Mononuclear cell (primary cell): ENCODE results near the gene RHBDF1. TPM values are rescaled to one million over a fixed set of nuclear protein-coding genes. Genes with fewer than 3 reads are reported as not detected.
"Not testable (repeated sequence)": the region's sequence is repeated elsewhere in the genome, so short reads cannot be mapped to it uniquely, and the experiment has no call there.

Experiments
- H3K27me3 ChIP-seq: 2 replicates; pipeline ENCODE4 v1.6.0; 2011; ENCODE audit warnings: low read length, control low read depth; ENCODE audit not compliant: insufficient read depth
- H3K4me1 ChIP-seq: 2 replicates; pipeline ENCODE4 v1.5.1; 2011; ENCODE audit warnings: mild to moderate bottlenecking, low read length, control low read depth; ENCODE audit not compliant: insufficient read depth
- H3K4me3 ChIP-seq: 2 replicates; pipeline ENCODE4 v1.5.1; 2011; ENCODE audit warnings: mild to moderate bottlenecking, low read length, moderate library complexity
- H3K9me3 ChIP-seq: 2 replicates; pipeline ENCODE4 v1.5.1; 2011; ENCODE audit warnings: low read depth, mild to moderate bottlenecking, control low read depth, low read length
- total RNA-seq: library from RNA; depleted of rRNA; stranded (reverse); fragments of >200 nt; gene quantifications from one replicate; pipeline ENCODE4 v1.2.3, GENCODE V29; 2012

The RHBDF1 gene
- total RNA-seq, 1 donor, result 0.21 TPM

- H3K9me3 ChIP-seq, result no peaks in the 10 kb centered on the region
- H3K4me1 ChIP-seq, result no peaks in the 10 kb centered on the region
- H3K27me3 ChIP-seq, result no peaks in the 10 kb centered on the region
- no peak overlapping the region for H3K4me3 ChIP-seq
These were observed 11.2 kb downstream of the RHBDF1 start for GRCh38 chr16:60929-61878.

DNA sequence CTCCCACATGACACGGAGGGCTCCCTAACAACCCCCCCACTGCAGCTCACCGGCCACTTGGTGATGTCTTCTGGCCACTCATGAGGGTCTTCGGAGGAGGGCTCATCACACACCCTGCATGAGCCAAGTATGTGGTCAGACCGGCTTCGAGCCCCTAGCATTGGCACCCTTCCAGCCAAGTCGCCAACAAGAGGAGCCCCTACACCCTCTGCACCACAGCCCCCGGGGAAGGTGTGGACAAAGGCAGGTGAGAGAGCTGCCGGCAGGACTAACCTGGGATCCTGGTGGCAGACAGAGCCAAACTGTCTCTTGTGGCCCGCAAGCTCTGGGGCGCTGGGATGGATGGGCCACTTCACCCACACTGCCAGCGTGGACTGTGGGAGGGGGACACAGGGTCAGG is 12.3 kb downstream of the RHBDF1 start:
- no peaks in the 10 kb centered on the region for H3K4me1 ChIP-seq
- H3K9me3 ChIP-seq, result no peaks in the 10 kb centered on the region
- no peaks in the 10 kb centered on the region for H3K27me3 ChIP-seq
- H3K4me3 ChIP-seq, result no peak overlapping the region

- no peak overlapping the region for H3K4me3 ChIP-seq
- H3K4me1 ChIP-seq, result peaks cover 2% of the 10 kb centered on the region
- H3K27me3 ChIP-seq, result no peaks in the 10 kb centered on the region
- no peaks in the 10 kb centered on the region for H3K9me3 ChIP-seq
These were observed 12.9 kb downstream of the RHBDF1 start for GRCh38 chr16:59440-60059.

DNA sequence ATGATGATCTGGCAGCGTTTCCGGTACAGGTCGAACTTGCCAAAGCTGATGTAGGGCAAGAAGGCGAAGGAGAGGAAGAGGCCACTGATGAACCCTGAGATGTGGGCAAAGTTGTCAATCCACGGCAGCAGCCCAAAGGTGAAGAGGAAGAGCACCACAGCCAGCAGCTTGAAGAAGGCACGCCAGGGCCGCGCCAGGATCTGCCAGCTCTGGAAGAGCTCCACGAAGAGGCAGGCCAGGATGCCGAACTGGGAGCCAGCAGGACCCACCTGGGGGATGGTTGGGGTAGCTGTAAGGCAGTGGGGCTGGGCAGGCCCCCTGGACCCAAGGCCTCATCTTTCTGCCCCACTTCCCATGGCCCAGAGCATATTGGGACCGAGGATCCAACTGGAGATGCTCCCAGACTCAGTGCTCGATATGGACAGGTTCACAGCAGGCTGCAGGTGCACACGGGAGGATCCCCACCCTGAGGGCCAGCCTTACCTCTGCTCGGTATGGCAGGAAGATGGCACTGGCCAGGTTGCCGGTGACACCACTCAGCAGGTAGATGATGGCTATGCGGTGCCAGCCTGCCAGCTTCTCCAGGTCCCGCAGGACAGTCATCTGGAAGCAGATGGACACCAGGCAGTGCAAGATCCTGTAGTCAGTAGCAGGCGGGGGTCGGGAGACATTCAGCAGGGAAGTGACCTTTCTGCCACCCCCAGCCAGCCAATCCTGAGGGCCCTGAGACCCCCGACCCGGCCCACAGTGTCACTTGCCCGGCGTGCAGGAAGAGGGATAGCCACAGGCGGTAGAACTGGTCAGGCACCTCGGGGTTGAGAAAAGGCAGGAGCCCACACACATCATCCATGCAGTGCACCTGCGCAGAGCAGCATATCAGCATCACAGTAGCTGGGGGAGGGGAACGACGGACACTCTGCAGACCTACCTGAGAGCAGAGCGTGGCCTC is 13.7 kb downstream of the RHBDF1 start:
- Histone ChIP-seq H3K4me3 (no peak overlapping the region), H3K4me1 (peaks cover 8% of the 10 kb centered on the region), H3K27me3 (no peaks in the 10 kb centered on the region), H3K9me3 (no peaks in the 10 kb centered on the region)

DNA sequence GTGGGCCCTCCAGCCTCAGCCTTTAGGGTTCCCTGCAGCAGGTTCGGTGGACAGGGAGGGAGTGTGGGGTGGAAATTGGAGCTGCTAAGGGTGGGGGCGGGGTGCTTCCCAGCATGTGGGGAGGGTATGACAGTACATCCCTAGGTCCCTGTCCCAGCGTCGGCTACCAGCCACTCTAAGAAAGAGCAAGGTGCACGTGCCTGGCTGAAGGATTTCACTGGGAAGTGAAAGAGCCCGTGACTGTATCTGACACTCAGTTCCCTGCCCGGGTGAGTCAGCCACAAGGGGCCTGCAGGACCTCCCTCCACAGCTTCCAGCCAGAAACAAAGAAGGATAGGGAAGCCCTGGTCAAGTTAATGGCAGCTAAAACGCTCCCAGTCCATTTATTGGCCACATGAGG is 14.7 kb downstream of the RHBDF1 start:
- H3K9me3 ChIP-seq, result no peaks in the 10 kb centered on the region
- no peaks in the 10 kb centered on the region for H3K27me3 ChIP-seq
- peaks cover 12% of the 10 kb centered on the region for H3K4me1 ChIP-seq
- H3K4me3 ChIP-seq, result no peak overlapping the region

DNA sequence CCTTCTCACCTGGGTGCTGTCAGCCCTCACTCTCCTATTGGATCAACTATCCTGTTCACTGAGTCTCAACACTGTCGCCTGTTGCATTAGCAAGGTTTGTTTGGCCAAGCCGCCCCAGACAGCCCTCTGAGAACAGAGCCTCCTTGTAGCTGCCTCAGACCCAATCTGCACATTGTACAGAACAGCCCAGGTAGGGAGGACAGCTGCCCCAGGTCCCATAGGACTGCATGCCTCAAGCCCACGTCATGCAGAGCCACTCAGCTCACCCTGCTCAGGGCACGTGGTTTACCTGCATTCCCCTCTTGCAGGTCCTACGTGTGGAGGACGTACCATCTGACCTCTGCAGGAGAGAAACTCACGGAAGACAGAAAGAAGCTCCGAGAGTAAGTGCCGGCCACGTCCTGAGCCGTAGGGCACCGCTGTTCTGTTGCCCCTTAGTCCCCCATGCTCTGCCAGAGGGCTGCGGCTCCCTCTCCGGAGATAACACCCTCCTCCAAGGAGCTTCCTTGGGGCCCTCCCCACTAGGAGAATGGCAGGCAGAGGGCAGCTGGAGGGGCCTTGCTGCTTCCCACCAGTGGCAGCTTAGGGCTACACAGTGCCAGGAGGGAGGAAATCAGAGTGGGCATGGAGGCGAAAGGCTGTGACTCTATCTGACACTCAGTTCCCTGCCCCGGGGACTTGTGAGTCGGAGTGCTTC is 16.1 kb downstream of the RHBDF1 start:
- Histone ChIP-seq H3K4me3 (no peak overlapping the region), H3K4me1 (peaks cover 24% of the 10 kb centered on the region), H3K27me3 (no peaks in the 10 kb centered on the region), H3K9me3 (no peaks in the 10 kb centered on the region)

DNA sequence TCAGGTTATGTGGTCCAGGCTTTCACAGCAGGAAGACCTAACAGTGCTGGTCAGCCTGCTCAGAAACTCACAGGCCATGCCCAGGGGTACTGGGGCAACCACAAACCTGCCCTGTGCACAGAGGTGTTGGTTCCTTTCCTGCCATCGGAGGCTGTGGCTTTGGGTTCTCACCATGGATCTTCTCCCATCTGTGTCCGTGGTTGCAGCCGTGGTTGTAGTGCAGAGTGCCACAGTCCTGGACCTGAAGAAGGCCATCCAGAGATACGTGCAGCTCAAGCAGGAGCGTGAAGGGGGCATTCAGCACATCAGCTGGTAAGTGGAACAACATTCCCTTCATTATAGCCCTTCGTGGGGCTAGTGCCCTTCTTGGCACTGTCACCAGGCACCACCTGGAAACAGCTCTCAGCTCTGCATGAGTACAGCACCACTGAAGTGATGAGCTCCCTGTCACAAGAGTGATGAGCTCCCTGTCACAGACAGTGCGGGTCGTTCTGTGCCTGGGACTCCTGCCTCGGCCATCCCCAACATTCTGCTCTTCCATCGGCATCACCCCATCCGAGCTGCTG is 16.8 kb downstream of the RHBDF1 start:
- H3K4me1 ChIP-seq, result peaks cover 31% of the 10 kb centered on the region
- H3K9me3 ChIP-seq, result no peaks in the 10 kb centered on the region
- H3K27me3 ChIP-seq, result no peaks in the 10 kb centered on the region
- no peak overlapping the region for H3K4me3 ChIP-seq

- peak overlapping the region; percentile 86 for H3K4me3 ChIP-seq
- no peaks in the 10 kb centered on the region for H3K9me3 ChIP-seq
- H3K4me1 ChIP-seq, result peaks cover 31% of the 10 kb centered on the region
- H3K27me3 ChIP-seq, result no peaks in the 10 kb centered on the region
These were observed 18.2 kb downstream of the RHBDF1 start for GRCh38 chr16:54237-54581.

GRCh38 chr16:53346-54236 is 18.8 kb downstream of the RHBDF1 start, which contains the start of the genes POLR3K and SNRNP25:
Gene POLR3K, minus strand, starts transcription at chr16:53608. Its CDS starts 22 bp downstream, at chr16:53586.
Gene SNRNP25, plus strand, starts transcription at chr16:53828. Its CDS starts 189 bp downstream, at chr16:54017.
- Histone ChIP-seq H3K27me3 (no peaks in the 10 kb centered on the region), H3K9me3 (no peaks in the 10 kb centered on the region), H3K4me3 (peak within 1 kb of the TSS; percentile 86), H3K4me1 (peaks cover 31% of the 10 kb centered on the region)

DNA sequence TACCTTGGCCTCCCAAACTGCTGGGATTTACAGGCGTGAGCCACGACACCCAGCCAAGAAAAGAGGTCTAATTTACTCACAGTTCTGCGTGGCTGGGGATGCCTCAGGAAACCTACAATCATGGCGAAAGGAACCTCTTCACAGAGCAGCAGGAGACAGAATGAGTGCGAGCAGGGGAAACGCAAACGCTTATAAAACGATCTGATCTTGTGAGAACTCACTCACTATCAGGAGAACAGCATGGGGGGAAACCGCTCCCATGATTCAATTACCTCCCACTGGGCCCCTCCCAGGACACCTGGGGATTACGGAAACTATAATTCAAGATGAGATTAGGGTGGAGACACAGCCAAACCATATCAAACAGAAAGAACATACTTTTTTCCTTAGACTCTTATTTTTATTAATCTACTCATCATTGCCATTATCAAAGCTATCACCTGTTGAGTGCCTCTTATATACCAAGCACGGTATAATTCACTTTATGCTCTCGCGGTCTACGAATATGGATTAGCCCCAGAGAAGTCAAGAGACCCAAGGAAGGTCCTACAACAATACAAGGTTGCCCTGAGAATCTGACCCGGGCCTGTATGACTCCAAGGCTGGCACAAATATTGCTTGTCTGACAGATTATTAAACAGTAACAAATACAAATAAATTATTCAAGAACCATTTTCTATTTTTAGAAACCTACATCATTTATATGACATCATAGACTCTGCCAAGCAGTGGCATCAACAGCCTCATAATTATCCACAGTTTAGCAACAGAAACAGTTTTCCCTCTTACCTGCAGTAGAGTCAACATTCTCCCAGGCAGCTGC is 21.5 kb downstream of the RHBDF1 start:
- Histone ChIP-seq H3K4me1 (peaks cover 31% of the 10 kb centered on the region), H3K9me3 (no peaks in the 10 kb centered on the region), H3K27me3 (no peaks in the 10 kb centered on the region), H3K4me3 (no peak overlapping the region)

- H3K27me3 ChIP-seq, result no peaks in the 10 kb centered on the region
- H3K9me3 ChIP-seq, result no peaks in the 10 kb centered on the region
- H3K4me1 ChIP-seq, result peaks cover 15% of the 10 kb centered on the region
- H3K4me3 ChIP-seq, result no peak overlapping the region
These were observed 25.2 kb downstream of the RHBDF1 start for GRCh38 chr16:47234-47633.

- not testable (repeated sequence) for H3K9me3 ChIP-seq, H3K27me3 ChIP-seq, H3K4me3 ChIP-seq, H3K4me1 ChIP-seq
These were observed 25.9 kb downstream of the RHBDF1 start for GRCh38 chr16:46510-46909.

DNA sequence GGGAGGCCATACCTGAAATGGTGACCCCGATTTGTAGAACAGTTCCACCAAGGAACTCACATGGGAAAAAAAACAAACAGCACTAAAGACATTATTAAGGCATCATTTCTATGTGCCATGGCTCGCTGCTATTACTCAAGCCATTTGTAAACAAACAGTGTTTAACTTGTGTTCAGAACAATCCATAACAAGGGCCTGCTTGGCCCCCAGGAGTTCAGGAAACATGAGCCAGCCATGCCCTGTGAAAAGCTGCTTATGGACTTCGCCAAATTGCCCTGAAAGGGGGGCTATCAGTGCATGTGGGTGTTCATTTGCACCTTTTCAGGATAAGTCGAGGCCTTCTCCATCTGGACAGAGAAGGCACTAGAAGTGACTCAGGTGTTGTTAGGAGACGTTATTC is 27.0 kb downstream of the RHBDF1 start:
- H3K27me3 ChIP-seq, result no peaks in the 10 kb centered on the region
- H3K4me3 ChIP-seq, result no peak overlapping the region
- H3K9me3 ChIP-seq, result no peaks in the 10 kb centered on the region
- H3K4me1 ChIP-seq, result no peaks in the 10 kb centered on the region
